NB4 (cell line): ENCODE results near the gene P3H3.

ENCODE experiments used
- POLR2A ChIP-seq: IDR thresholded peaks from 2 replicates; pipeline ENCODE4 v1.6.1; 2011; ENCODE audit warnings: mild to moderate bottlenecking; ENCODE audit not compliant: insufficient read length; ENCODE audit errors: extremely low read depth
- TF ChIP-seq, protein P1 (sequence below): IDR thresholded peaks from one replicate; pipeline ENCODE4 v1.5.1; 2012; ENCODE audit warnings: low read depth, low read length

DNA sequence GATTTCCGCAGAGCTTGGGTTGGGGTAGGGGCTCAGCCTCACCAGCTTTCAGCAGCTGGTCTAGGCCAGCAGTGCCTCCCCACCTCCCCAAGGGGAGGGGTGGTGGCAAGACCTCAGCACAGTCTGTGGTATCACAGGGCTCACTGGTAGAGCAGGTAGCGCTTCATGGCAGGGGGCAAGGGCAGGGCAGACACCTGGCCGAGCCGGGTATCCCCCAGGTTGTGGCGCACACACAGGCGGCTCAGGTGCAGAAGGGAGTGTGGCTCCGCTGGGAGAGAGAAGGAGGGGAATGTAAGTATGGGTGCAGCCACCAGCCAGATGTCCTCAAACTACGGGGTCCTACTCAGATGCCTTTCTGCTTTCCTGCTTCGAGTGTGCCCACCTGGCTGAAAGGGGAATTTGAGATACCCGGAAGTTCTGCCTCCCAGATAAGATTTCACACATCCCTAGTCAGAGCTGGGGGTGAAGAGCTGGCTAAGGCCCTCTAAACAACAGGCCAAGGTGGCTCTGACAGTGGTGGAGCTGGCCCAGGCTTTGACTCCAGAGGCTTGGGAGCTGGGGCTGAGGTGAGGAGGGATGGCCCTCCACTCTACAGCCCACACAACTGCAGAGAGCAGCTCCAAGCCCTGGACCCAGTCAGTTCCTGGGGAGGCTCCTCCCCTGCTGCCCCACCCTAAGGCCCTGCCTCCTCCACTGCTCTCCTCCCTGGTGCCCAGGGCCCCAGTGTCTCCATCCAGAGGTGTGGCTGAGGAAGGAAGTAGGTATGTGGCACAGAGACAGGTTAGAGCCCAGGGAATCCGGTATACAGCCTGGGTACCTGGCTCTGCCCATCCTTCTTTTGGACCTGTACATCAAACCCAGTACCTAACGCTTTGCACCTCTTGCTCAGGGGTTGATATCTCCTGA lies 43.1 kb downstream of the P3H3 start:
- no peak for TF ChIP-seq POLR2A
- TF ChIP-seq, protein P1, sequence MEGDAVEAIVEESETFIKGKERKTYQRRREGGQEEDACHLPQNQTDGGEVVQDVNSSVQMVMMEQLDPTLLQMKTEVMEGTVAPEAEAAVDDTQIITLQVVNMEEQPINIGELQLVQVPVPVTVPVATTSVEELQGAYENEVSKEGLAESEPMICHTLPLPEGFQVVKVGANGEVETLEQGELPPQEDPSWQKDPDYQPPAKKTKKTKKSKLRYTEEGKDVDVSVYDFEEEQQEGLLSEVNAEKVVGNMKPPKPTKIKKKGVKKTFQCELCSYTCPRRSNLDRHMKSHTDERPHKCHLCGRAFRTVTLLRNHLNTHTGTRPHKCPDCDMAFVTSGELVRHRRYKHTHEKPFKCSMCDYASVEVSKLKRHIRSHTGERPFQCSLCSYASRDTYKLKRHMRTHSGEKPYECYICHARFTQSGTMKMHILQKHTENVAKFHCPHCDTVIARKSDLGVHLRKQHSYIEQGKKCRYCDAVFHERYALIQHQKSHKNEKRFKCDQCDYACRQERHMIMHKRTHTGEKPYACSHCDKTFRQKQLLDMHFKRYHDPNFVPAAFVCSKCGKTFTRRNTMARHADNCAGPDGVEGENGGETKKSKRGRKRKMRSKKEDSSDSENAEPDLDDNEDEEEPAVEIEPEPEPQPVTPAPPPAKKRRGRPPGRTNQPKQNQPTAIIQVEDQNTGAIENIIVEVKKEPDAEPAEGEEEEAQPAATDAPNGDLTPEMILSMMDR: no peak
